ENCODE data around the gene WDR77.

DNA sequence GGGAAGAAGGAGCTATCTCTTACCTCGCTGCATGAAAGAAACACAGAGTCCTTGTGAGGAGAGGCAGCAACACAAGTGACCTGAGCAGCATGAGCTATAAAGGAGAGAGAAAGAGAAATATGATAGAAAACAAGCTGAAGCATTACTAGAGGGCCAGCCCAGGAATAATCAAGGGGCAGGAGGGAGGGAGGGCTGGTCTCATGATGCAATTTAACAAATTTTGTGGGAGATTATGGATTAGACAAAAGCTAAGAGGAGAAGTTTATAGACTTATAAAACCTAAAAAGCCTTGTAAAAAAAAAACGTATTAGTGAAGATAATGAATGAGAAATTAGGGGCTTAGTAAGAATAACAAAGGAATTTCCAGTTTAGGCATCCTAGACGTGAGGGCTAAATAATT is 5.0 kb downstream of the WDR77 start:
- TF ChIP-seq, protein P1, sequence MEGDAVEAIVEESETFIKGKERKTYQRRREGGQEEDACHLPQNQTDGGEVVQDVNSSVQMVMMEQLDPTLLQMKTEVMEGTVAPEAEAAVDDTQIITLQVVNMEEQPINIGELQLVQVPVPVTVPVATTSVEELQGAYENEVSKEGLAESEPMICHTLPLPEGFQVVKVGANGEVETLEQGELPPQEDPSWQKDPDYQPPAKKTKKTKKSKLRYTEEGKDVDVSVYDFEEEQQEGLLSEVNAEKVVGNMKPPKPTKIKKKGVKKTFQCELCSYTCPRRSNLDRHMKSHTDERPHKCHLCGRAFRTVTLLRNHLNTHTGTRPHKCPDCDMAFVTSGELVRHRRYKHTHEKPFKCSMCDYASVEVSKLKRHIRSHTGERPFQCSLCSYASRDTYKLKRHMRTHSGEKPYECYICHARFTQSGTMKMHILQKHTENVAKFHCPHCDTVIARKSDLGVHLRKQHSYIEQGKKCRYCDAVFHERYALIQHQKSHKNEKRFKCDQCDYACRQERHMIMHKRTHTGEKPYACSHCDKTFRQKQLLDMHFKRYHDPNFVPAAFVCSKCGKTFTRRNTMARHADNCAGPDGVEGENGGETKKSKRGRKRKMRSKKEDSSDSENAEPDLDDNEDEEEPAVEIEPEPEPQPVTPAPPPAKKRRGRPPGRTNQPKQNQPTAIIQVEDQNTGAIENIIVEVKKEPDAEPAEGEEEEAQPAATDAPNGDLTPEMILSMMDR (conservative IDR thresholded peaks at IDR 0.05; ENCODE audit: low read depth, low read length): no peak
- TF ChIP-seq RAD21 (IDR thresholded peaks at IDR 0.05; ENCODE audit: low read length): no peak
- no peak for TF ChIP-seq BHLHE40 (IDR thresholded peaks at IDR 0.05; ENCODE audit: low read depth, low read length)
- TF ChIP-seq POLR2A (IDR thresholded peaks at IDR 0.05; ENCODE audit: low read depth, low read length): no peak

Data from IMR-90 (cell line).